NCI-H510A (cell line): ENCODE data around the gene SLC38A5.
"Not testable (repeated sequence)": the region's sequence is repeated elsewhere in the genome, so short reads cannot be mapped to it uniquely, and the experiment has no call there.

Experiments used
- DNase-seq: peaks from one replicate; lab custom pipeline; 2025; lab: John Stamatoyannopoulos, UW

SLC38A5 gene

GRCh38 chrX:48468247-48468671 lies 1.8 kb downstream of the SLC38A5 start:
- DNase-seq, result no peak

GRCh38 chrX:48467281-48467761 lies 2.7 kb downstream of the SLC38A5 start:
- DNase-seq, result no peak

GRCh38 chrX:48466696-48467095 lies 3.4 kb downstream of the SLC38A5 start:
- no peak for DNase-seq

DNA sequence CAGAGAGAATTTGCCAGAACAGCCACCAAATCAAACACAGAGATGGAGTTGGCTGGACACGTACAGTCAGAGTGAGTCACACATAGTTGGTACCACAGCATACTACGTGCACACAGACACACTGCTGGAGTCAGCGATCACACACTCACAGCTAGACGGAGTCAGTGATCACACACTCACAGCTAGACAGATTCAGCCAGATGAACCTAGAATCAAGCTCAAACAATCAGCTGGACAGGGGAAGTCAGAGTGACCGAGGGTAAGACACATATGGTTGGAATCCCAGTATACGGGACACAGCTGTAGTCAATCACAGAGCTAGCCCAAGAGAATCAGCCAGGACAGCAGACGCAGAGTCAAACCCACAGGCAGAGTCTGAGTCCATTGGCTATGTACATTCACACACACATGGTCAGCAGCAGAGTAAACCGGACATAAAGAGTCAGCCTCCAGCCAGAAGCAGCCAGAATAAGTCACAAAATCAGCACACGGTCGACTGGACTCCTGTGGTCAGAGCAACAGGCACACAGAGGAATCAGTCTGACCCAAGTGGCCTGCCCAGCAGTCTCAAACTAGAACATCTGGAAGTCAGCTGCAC lies 4.6 kb downstream of the SLC38A5 start:
- DNase-seq, result no peak

DNA sequence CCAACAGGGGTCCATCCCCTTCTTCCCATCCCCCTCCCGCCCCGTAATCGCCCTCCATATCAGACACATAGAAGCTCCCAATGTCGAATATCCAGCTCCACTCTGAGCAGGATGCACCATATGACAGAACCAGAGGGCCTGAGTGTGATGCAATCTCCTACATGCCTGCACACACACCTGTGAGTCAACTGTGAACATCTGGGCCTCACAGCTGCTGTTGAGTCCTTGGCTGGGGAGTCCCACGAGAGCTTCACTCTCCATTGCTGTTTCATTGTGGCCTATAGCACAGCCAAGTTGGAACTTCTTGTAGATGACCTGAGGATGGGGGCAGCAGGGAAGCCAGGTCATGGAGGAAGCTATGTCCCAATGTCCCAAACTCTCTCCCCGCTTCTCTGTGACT lies 8.2 kb downstream of the SLC38A5 start:
- DNase-seq, result no peak

DNA sequence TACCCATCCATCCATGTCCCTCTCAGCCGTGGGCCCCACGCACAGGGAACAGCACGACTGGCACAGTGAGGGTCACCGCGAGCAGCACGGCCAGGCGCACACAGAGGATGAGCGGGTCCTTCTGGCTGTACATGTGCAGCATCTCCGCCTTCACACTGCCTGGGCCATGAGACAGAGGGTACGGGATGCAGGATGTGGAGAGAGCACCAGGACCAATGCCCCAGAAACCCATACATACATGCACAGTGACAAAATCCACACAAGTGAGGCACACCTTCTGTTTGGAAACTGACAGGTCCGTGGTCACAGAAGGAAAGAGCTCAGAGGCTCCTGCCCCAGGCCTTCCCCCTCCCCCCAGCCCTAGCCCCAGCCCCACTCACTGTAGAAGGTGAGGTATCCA lies 9.5 kb downstream of the SLC38A5 start:
- DNase-seq, result no peak

GRCh38 chrX:48460031-48460430 lies 10.0 kb downstream of the SLC38A5 start:
- DNase-seq, result no peak

GRCh38 chrX:48459483-48459882 lies 10.6 kb downstream of the SLC38A5 start:
- no peak for DNase-seq

GRCh38 chrX:48458711-48459110 lies 11.3 kb downstream of the SLC38A5 start:
- DNase-seq, result no peak

DNA sequence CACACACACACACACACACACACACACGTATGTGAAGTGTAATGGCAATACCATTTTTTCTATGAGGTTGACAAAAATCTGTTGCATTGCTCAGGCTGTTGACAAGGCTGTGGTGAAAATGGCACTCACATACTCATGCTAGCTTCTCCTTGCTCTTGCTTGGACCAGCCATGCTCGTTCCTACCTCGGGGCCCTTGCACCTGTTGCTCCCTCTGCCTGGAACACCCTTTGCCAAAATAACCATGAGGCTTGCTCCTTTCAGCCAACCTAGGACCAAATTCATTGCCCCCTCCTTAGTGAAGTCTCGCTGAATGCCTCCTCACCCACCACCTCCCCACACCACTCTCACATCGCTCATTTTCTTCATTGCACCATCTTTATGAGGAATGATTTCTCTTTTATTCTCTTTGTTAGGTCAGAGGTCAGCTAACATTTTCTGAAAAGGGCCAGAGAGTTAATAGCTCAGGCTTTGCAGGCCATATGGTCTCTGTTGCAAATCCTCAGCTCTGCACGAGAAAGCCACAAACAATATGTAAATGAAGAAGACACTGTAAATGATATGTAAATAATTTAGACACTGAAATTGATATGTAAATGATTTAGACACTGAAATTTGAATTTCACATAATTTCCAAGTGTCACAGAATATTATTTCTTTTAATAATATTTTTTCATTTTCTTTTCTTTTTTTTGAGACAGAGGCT lies 13.3 kb downstream of the SLC38A5 start:
- DNase-seq, result no peak

- DNase-seq, result no peak
Observed at GRCh38 chrX:48451708-48452107, 18.4 kb downstream of the SLC38A5 start.

DNA sequence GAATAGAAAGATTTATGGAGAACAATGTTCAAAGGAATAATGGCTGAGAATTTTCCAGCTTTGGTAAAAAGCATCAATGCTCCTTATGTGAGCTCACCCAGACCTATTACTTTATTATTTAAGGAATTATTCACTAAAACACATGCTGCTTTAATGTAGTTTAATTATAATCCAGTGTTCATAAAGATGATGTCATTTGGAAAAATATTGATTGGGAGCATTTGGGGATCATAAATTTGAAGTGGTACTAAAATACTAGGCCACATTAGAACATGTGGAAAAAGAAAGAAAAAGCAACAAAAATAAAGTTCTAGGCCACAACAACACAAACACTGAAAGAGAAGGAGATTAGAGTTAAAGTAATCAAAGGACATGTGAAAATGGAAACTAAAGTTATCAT lies 20.0 kb downstream of the SLC38A5 start:
- no peak for DNase-seq

DNA sequence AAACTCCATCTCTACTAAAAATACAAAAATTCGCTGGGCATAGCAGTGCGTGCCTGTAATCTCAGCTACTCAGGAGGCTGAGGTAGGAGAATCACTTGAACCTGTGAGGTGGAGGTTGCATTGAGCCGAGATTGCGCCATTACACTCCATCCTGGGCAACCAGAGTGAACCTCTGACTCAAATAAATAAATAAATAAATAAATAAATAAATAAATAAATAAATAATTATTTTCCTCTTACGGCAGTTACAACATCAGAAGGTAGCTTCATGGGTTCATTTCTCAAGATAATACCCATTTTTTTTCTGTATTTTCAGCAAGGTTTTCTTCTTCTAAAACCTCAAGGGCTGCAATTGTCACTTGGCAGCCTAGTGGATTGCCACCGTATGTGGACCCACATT lies 22.9 kb downstream of the SLC38A5 start:
- DNase-seq, result not testable (repeated sequence)

GRCh38 chrX:48433713-48434112 lies 36.3 kb downstream of the SLC38A5 start:
- DNase-seq, result not testable (repeated sequence)

GRCh38 chrX:48430166-48430565 lies 39.9 kb downstream of the SLC38A5 start:
- DNase-seq, result not testable (repeated sequence)

- DNase-seq, result not testable (repeated sequence)
Observed at GRCh38 chrX:48429606-48430005, 40.5 kb downstream of the SLC38A5 start.

GRCh38 chrX:48427027-48427716 lies 42.9 kb downstream of the SLC38A5 start:
- DNase-seq, result not testable (repeated sequence)

DNA sequence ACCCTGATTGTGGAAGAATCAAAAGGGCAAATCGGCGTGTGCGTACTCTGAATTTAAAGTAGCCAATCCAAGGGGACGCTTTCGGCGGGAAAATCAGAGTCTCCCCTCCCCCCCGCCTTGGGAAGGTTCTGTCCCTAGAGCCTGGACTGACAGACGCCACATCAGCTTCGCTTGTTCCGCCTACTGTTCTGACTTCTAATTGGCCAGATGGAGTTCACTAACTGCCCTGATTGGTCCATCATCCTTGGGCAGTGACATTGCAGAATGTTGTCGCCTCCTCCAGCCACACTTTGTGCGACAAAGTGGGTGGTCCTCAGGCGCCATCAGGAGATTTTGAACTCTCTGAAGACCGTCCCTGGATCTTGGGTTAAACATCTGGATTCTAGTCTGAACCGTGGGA lies 58.2 kb downstream of the SLC38A5 start, which contains the start of gene SSX4B:
Gene SSX4B, minus strand, starts transcription at position 101 of the 400 bp plus-strand sequence. CDS start 588 bp downstream, outside the sequence.
- not testable (repeated sequence) for DNase-seq
